ENCODE data around the gene HECTD1.

GRCh38 chr14:31255286-31255685 lies 47.7 kb upstream of the HECTD1 start:
- TF ChIP-seq POLR2AphosphoS5 (IDR thresholded peaks at IDR 0.05; ENCODE audit: borderline replicate concordance, low read depth, low read length): no peak
- TF ChIP-seq EZH2 (IDR thresholded peaks at IDR 0.05): no peak
- no peak for TF ChIP-seq FOXP2 (optimal IDR thresholded peaks at IDR 0.05; ENCODE audit: control extremely low read depth, extremely low read length, insufficient read depth)

Measured in SK-N-MC (cell line).